ES-I3 (cell line): ENCODE measurements around the gene JMY.
"Not testable (repeated sequence)": the region's sequence is repeated elsewhere in the genome, so short reads cannot be mapped to it uniquely, and the experiment has no call there.

Source experiments
- H3K36me3 ChIP-seq: 2 replicates; pipeline ENCODE4 v1.6.1; 2013; ENCODE audit warnings: mild to moderate bottlenecking, low read length, control low read depth, moderate library complexity; ENCODE audit not compliant: insufficient read depth
- H3K4me1 ChIP-seq: 2 replicates; pipeline ENCODE4 v1.6.1; 2013; ENCODE audit warnings: mild to moderate bottlenecking, control low read depth, low read length; ENCODE audit not compliant: insufficient read depth
- H3K9ac ChIP-seq: 2 replicates; pipeline ENCODE4 v1.6.1; 2013; ENCODE audit warnings: low read depth, mild to moderate bottlenecking, low read length, moderate library complexity
- H3K9me3 ChIP-seq: 2 replicates; pipeline ENCODE4 v1.6.1; 2013; ENCODE audit warnings: mild to moderate bottlenecking, low read length, moderate library complexity; ENCODE audit not compliant: control insufficient read depth, insufficient read depth

The JMY gene

DNA sequence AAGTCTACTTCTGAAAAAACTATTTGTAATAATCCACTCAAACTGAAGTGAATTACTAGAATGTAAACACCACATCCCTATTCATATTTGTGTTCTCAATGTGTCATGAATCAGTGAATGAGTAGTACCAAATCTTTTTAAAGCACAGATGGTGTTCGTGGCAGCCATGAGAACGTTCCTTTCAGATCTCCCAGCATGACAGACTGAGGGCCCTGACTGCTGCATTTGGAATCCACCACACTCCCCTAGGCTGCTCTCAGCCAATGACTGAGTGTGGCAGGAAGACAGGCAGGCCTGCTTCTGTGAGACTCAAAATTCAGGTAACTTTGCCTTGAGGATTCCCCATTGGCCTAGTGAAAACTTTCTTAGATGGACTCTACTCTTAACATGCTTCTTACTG, 10.9 kb upstream of the JMY start:
- Histone ChIP-seq H3K9me3 (no peaks in the 10 kb centered on the region), H3K36me3 (no peaks in the 10 kb centered on the region), H3K4me1 (no peaks in the 10 kb centered on the region), H3K9ac (no peak overlapping the region)

- Histone ChIP-seq H3K9me3 (no peaks in the 10 kb centered on the region), H3K36me3 (no peaks in the 10 kb centered on the region), H3K9ac (no peak overlapping the region), H3K4me1 (no peaks in the 10 kb centered on the region)
These were observed 10.5 kb upstream of the JMY start for GRCh38 chr5:79225441-79225840.

GRCh38 chr5:79227484-79228025, 8.4 kb upstream of the JMY start:
- no peaks in the 10 kb centered on the region for H3K9me3 ChIP-seq
- no peaks in the 10 kb centered on the region for H3K36me3 ChIP-seq
- H3K4me1 ChIP-seq = no peaks in the 10 kb centered on the region
- no peak overlapping the region for H3K9ac ChIP-seq

- H3K9ac ChIP-seq = no peak overlapping the region
These were observed 6.4 kb upstream of the JMY start for GRCh38 chr5:79229357-79230174.

DNA sequence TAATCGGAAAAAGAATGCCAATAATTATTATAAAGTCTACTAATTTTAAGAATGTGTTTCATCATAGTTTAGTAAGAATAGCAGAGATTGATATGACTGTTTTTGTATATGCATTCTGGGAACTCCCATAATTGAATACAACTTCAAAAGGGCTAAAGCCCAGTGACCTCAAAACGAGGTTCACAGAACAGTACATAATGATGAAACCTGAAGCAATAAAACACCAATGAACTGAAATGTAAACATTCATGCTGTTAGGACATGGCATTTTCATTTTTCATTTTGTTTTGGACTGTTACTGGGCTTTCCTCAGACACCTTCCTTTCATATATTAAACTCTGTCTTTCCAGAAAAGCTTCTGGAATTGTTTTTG, 684 bp upstream of the JMY start:
- H3K4me1 ChIP-seq = no peaks in the 10 kb centered on the region
- peak overlapping the region; percentile 84 for H3K9ac ChIP-seq

More at GRCh38 chr5:79229357-79230174, 6.4 kb upstream of the JMY start:
- Histone ChIP-seq H3K4me1 (no peaks in the 10 kb centered on the region), H3K36me3 (no peaks in the 10 kb centered on the region), H3K9me3 (no peaks in the 10 kb centered on the region)

DNA sequence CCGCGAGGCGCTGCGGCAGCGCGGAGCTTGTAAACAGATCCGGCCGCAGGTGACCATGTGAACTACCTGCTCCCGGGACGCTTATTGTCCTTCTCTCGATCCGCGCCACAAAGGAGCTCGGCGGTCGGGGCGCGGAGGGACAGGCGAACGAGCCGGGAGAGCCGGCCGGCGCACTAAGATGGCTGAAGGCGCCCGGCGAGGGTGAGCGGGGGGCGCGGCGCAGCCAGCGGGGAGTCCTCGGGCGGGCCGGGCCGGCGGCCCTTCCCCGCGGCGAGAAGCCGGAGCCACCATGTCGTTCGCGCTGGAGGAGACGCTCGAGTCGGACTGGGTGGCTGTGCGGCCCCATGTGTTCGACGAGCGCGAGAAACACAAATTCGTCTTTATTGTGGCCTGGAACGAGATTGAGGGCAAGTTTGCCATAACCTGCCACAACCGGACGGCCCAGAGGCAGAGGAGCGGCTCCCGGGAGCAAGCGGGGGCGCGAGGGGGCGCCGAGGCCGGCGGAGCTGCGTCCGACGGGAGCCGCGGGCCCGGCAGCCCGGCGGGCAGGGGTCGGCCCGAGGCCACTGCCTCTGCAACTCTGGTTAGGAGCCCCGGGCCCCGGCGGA, 535 bp downstream of the JMY start:
- Histone ChIP-seq H3K9me3 (no peaks in the 10 kb centered on the region), H3K9ac (peak overlapping the region; percentile 84), H3K4me1 (no peaks in the 10 kb centered on the region), H3K36me3 (no peaks in the 10 kb centered on the region)

More for the DNA sequence above, 684 bp upstream of the JMY start:
- no peaks in the 10 kb centered on the region for H3K36me3 ChIP-seq
- H3K9me3 ChIP-seq = no peaks in the 10 kb centered on the region

GRCh38 chr5:79236970-79237739, 1.2 kb downstream of the JMY start:
- Histone ChIP-seq H3K9ac (peak overlapping the region; percentile 84), H3K36me3 (no peaks in the 10 kb centered on the region), H3K4me1 (no peaks in the 10 kb centered on the region), H3K9me3 (no peaks in the 10 kb centered on the region)

DNA sequence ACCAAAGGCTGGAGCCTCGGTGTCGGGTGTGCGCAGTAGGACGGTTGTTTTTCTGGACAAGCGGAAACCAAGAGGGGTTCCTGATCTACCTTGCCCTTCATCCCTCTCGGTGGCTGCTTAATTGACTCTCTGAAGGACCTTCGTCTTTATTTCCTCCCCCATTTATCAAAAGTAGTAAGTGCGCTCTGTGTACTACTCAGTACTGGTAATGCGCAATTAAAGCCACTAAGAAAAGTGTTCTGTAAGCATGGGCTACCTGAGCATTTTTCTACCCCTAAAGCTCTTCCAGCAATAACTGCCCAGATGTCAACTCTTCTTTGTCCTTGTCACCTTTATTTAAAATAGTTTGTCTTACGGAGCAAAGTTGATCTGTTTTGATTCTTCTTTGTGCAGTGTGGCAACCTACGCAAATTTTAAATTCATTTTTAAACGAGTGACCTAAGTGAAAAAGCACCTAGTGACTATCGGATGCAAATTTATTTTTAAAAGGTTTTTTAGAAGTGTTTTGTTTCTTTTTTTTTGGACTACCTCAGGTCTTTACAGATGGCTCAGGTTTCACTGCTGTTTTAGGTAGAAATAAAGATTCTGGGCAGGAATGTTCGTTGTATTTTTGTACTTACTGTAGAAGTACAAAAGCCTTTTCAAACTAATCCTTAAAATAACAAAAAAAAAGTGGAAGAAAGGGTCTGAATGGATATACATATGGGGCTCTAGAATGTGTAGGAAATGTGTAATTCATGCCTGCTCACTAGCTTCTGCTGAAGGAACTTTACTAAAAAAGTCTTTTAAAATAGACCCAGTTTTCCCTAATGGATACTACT, 2.0 kb downstream of the JMY start:
- no peaks in the 10 kb centered on the region for H3K4me1 ChIP-seq
- H3K9me3 ChIP-seq = no peaks in the 10 kb centered on the region
- H3K9ac ChIP-seq = peak overlapping the region; percentile 84
- no peaks in the 10 kb centered on the region for H3K36me3 ChIP-seq

DNA sequence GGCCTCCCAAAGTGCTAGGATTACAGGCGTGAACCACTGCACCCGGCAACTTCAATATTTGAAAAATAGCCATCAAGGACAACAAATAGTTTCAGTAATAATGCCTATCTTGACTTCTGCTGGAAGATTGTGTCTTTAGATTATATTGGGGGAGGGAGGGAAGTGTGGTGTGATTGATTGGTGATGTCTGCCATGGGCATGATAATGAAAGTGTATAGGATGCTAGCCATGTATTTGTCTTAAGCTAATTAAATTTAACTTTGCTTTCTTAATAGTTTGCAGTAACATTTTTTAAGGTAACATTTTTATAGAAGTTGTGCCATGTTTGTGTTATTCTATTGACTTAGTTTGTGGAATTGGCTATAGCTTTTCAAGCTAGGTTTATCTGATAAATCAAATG, 4.6 kb downstream of the JMY start:
- H3K9ac ChIP-seq = no peak overlapping the region
- H3K4me1 ChIP-seq = 0 out of 2 replicates have a peak, but pooled peaks cover 8% of the 10 kb centered on the region
- H3K9me3 ChIP-seq = no peaks in the 10 kb centered on the region
- H3K36me3 ChIP-seq = no peaks in the 10 kb centered on the region

DNA sequence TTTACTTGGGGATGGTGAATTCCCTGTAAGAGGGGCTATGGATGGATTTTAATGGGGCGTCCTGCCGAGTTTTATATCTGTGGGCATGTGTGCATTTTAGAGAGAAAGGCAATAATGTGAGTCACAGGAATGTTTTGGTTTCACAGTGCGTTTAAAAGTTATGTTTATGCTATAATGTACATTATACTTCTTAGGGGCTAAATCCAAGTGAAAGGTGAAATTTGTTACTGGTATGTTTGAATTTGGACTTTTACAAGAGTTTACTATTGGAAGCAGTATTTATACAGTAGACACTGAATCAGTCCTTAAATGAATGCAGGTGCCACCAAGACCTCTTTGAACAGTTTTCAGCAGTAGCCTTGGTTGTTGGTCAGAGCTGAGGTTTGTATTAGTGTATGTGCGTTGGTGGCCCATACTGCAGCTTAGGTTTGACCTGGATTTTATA, 5.6 kb downstream of the JMY start:
- no peaks in the 10 kb centered on the region for H3K9me3 ChIP-seq
- 0 out of 2 replicates have a peak, but pooled peaks cover 8% of the 10 kb centered on the region for H3K4me1 ChIP-seq
- H3K36me3 ChIP-seq = no peaks in the 10 kb centered on the region
- H3K9ac ChIP-seq = no peak overlapping the region

- Histone ChIP-seq H3K4me1 (0 out of 2 replicates have a peak, but pooled peaks cover 8% of the 10 kb centered on the region), H3K9ac (no peak overlapping the region), H3K36me3 (no peaks in the 10 kb centered on the region)
These were observed 6.5 kb downstream of the JMY start for GRCh38 chr5:79242242-79243039.

DNA sequence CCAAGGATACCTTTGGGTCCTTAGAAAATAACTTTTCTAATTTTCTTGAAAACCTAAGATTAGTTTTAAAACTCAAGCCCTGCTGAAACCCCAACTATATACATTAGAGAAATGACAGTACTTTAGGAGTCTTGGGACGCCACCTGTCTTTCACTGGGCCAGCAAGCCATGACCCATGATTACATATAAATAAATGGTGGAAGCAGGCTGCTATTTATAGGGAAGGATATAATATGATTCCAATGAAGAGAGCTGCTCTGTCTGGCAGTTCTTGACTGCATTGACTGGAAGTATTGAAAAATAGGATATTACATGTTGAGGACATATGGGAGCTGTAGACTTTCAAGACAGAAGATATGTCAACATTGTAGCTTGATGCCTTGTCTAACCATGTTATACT, 7.3 kb downstream of the JMY start:
- Histone ChIP-seq H3K9me3 (no peaks in the 10 kb centered on the region), H3K4me1 (0 out of 2 replicates have a peak, but pooled peaks cover 8% of the 10 kb centered on the region), H3K9ac (no peak overlapping the region), H3K36me3 (no peaks in the 10 kb centered on the region)

More at GRCh38 chr5:79242242-79243039, 6.5 kb downstream of the JMY start:
- H3K9me3 ChIP-seq = no peaks in the 10 kb centered on the region

- H3K36me3 ChIP-seq, H3K9ac ChIP-seq, H3K9me3 ChIP-seq, H3K4me1 ChIP-seq: not testable (repeated sequence)
These were observed 18.1 kb downstream of the JMY start for GRCh38 chr5:79254067-79254466.
